NT2/D1 (cell line): ENCODE data around the gene CENPE.
"Not testable (repeated sequence)": the region's sequence is repeated elsewhere in the genome, so short reads cannot be mapped to it uniquely, and the experiment has no call there.

Experiments used
- YY1 ChIP-seq: IDR thresholded peaks from 2 replicates; pipeline ENCODE4 v1.6.1; 2011; ENCODE audit not compliant: insufficient read length, insufficient read depth
- ZNF274 ChIP-seq: IDR thresholded peaks from 2 replicates; pipeline ENCODE4 v1.6.1; 2011; ENCODE audit warnings: mild to moderate bottlenecking, low read depth, low read length

GRCh38 chr4:103169750-103170149 lies 28.4 kb downstream of the CENPE start:
- TF ChIP-seq YY1, ZNF274: not testable (repeated sequence)
